HG02678 (cell line): ENCODE data around the gene TGIF2LY.
"Not testable (repeated sequence)": the region's sequence is repeated elsewhere in the genome, so short reads cannot be mapped to it uniquely, and the experiment has no call there.

Source experiments
- ATAC-seq: cut with Tn5 transposase; IDR thresholded peaks from one replicate; pipeline ENCODE4 v1.9.1; 2021; ENCODE audit warnings: mild to moderate bottlenecking, moderate library complexity; ENCODE audit not compliant: unreplicated experiment

TGIF2LY gene

DNA sequence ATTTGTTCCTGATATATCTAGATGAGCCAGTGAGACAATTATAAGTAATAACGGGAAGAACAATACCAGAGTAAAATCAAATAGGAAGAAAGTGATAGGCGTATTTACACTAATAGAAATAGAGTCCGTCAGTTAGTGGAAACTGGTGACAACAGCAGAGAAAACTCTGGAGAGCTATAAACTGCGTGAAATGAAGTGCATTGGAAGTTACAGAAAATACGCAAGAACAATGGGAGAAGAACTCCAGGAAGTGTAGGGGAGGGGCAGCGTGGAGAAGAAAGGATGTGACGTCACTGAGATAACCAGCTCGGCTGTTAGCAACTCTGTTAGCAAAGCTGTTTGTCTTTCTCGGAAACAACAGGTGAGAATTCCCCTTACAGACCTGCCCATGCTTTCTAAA lies at the start of gene TGIF2LY:
Gene TGIF2LY (plus strand): TSS at position 301 of the 400 bp plus-strand sequence. CDS start 178 bp downstream, outside the sequence.
- ATAC-seq = not testable (repeated sequence)
